GM23248 (cell line): Measurements from ENCODE around the gene TNS3. TPM values are rescaled to one million over a fixed set of nuclear protein-coding genes. Genes with fewer than 3 reads are reported as not detected.

Experiments used
- DNase-seq: peaks from one replicate; pipeline ENCODE4 v3.0.0-alpha.2; 2015
- H2AFZ ChIP-seq: fragments of 200-600 bp; sonication (generic); 2 replicates; pipeline ENCODE4 v1.6.1; 2016; ENCODE audit warnings: antibody characterized with exemption
- H3F3A ChIP-seq: fragments of 200-600 bp; sonication (generic); 2 replicates; pipeline ENCODE4 v1.6.1; 2016; ENCODE audit warnings: mild to moderate bottlenecking, antibody characterized with exemption, mixed run types; ENCODE audit not compliant: insufficient read depth
- H3K27ac ChIP-seq: fragments of 200-600 bp; sonication (generic); 2 replicates; pipeline ENCODE4 v1.5.1; 2016; ENCODE audit warnings: mild to moderate bottlenecking
- H3K27me3 ChIP-seq: fragments of 200-600 bp; sonication (generic); replicated peaks from 2 replicates; pipeline ENCODE4 v1.6.1; 2016; ENCODE audit warnings: mild to moderate bottlenecking; ENCODE audit not compliant: insufficient read depth
- H3K36me3 ChIP-seq: fragments of 200-600 bp; sonication (generic); 2 replicates; pipeline ENCODE4 v1.6.1; 2016; ENCODE audit warnings: low read depth, mild to moderate bottlenecking
- H3K4me1 ChIP-seq: fragments of 200-600 bp; sonication (generic); 2 replicates; pipeline ENCODE4 v1.6.1; 2016; ENCODE audit warnings: mild to moderate bottlenecking; ENCODE audit not compliant: insufficient read depth
- H3K4me2 ChIP-seq: fragments of 200-600 bp; sonication (generic); one replicate; pipeline ENCODE4 v1.6.1; 2016; ENCODE audit warnings: mild to moderate bottlenecking; ENCODE audit not compliant: unreplicated experiment
- H3K4me3 ChIP-seq: fragments of 200-600 bp; sonication (generic); 2 replicates; pipeline ENCODE4 v1.5.1; 2016; ENCODE audit warnings: mild to moderate bottlenecking
- H3K79me2 ChIP-seq: fragments of 200-600 bp; sonication (generic); 2 replicates; pipeline ENCODE4 v1.6.1; 2016; ENCODE audit warnings: mild to moderate bottlenecking; ENCODE audit not compliant: insufficient read depth
- H3K9ac ChIP-seq: fragments of 200-600 bp; sonication (generic); 2 replicates; pipeline ENCODE4 v1.6.1; 2016; ENCODE audit warnings: mild to moderate bottlenecking
- H3K9me2 ChIP-seq: fragments of 200-600 bp; sonication (generic); 2 replicates; pipeline ENCODE4 v1.6.1; 2016; ENCODE audit warnings: mixed run types, mild to moderate bottlenecking, moderate library complexity; ENCODE audit not compliant: insufficient read depth
- H3K9me3 ChIP-seq: fragments of 200-600 bp; sonication (generic); one replicate; pipeline ENCODE4 v1.6.1; 2017; ENCODE audit warnings: low read depth
- H4K20me1 ChIP-seq: fragments of 200-600 bp; sonication (generic); 2 replicates; pipeline ENCODE4 v1.6.0; 2016; ENCODE audit not compliant: insufficient read depth
- EZH2 ChIP-seq: fragments of 200-600 bp; sonication (generic); IDR thresholded peaks from 2 replicates; pipeline ENCODE4 v1.6.1; 2018; ENCODE audit warnings: antibody characterized with exemption, mild to moderate bottlenecking; ENCODE audit not compliant: insufficient read depth, poor library complexity, severe bottlenecking
- EZH2phosphoT487 ChIP-seq: fragments of 200-600 bp; sonication (generic); IDR thresholded peaks from 2 replicates; pipeline ENCODE4 v1.6.1; 2018; ENCODE audit warnings: antibody characterized with exemption, moderate library complexity, mild to moderate bottlenecking, low read depth; ENCODE audit not compliant: insufficient read depth
- WGBS, 2 experiments: methylation state at CpG; one replicate each; pipeline ENCODE4 v1.1.6; 2015 to 2017; ENCODE audit warnings: low lambda C conversion rate in 2 of 2, low coverage in 1 of 2; ENCODE audit errors: missing lambda C conversion rate in 2 of 2; 5-methylcytosine and 5-hydroxymethylcytosine counted together
- in situ Hi-C: fragments of 300-500 bp; cut with MboI; formaldehyde crosslinking; loops from 2 replicates; pipeline ENCODE4 v1.15.0; 2020
- polyA plus RNA-seq: library from polyadenylated mRNA; unstranded; fragments of >200 nt; fragmentation: Nextera tagmentation; extraction: Ambion mirVana; gene quantifications from 2 replicates; pipeline ENCODE4 v1.2.1, GENCODE V29; 2016
- total RNA-seq: library from RNA; depleted of rRNA; stranded (reverse); fragments of >200 nt; shearing (Covaris generic); gene quantifications from 2 replicates; pipeline ENCODE4 v1.2.3, GENCODE V29; 2014

The TNS3 gene
- total and polyA plus RNA-seq, 2 experiments from 2014 or later = 18.6 to 47.0 TPM

GRCh38 chr7:47535035-47535703, 46.7 kb downstream of the TNS3 start:
- Histone ChIP-seq H4K20me1 (no peaks in the 10 kb centered on the region), H3K9me2 (no peaks in the 10 kb centered on the region), H3K9ac (peak overlapping the region; percentile 82), H3K9me3 (no peaks in the 10 kb centered on the region), H3K27me3 (no peaks in the 10 kb centered on the region), H3K36me3 (no peaks in the 10 kb centered on the region), H3K27ac (peak overlapping the region; percentile 24; the same call in 1 of the 2 replicates), H3F3A (peaks cover 13% of the 10 kb centered on the region), H3K79me2 (peaks cover 57% of the 10 kb centered on the region), H3K4me1 (peaks cover 26% of the 10 kb centered on the region), H3K4me3 (peak overlapping the region; percentile 67; the same call in 1 of the 2 replicates), H3K4me2 (peak overlapping the region; percentile 92), H2AFZ (no peak overlapping the region)
- 70 to 75% methylated on average over 5 of the region's 5 CpGs for WGBS, 2 experiments
- in situ Hi-C loops = no loop called here
- TF ChIP-seq EZH2 = no peak
- no peak for TF ChIP-seq EZH2phosphoT487
- DNase-seq = peak; percentile 34

DNA sequence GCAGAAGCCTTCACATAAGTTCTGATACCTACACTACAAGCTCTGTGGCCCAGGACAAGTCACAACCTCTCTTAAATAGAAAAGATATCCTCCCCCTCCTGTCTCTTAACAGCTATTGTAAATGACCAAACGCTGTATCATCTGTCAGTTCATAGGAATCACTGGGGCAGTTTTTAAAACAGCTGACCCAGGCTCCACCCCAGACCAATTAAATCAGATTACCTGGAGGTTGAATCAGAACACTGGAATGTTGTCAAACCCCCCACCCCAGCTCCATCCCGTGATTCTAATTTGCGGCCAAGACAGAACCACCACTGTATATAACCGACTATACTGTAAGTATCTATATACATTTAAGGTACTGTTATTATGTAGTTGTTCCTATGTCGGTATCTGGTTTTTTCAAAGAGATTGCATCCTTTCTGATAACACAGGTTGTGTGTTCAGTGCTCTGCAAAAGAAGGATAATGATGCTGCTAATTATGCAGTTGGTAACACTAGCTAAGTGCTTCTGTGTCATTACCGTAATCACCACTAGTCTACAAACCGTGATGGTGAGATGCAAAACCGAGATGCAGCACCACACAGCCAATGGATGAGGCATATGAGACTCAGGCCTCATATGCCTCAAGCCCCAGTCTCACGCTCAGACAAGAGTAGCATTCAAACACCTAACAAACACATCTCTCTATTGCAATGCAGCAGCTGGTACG, 47.4 kb downstream of the TNS3 start:
- peak; percentile 47 for DNase-seq
- H3K4me2 ChIP-seq = no peak overlapping the region
- no peaks in the 10 kb centered on the region for H3K9me3 ChIP-seq
- WGBS, 2 experiments = 70 to 78% methylated on average over 10 of the region's 10 CpGs
- H4K20me1 ChIP-seq = no peaks in the 10 kb centered on the region
- no peaks in the 10 kb centered on the region for H3K27me3 ChIP-seq
- H3K27ac ChIP-seq = no peak overlapping the region
- no peak overlapping the region for H3K9ac ChIP-seq
- no peaks in the 10 kb centered on the region for H3K9me2 ChIP-seq
- no peak overlapping the region for H2AFZ ChIP-seq
- H3K4me1 ChIP-seq = peaks cover 19% of the 10 kb centered on the region
- H3K79me2 ChIP-seq = peaks cover 64% of the 10 kb centered on the region
- in situ Hi-C loops = no loop called here
- TF ChIP-seq EZH2 = no peak
- TF ChIP-seq EZH2phosphoT487 = no peak
- H3K4me3 ChIP-seq = no peak overlapping the region
- peaks cover 13% of the 10 kb centered on the region; the same call in 1 of the 2 replicates for H3F3A ChIP-seq
- 0 out of 2 replicates have a peak, but pooled peaks cover 3% of the 10 kb centered on the region for H3K36me3 ChIP-seq

DNA sequence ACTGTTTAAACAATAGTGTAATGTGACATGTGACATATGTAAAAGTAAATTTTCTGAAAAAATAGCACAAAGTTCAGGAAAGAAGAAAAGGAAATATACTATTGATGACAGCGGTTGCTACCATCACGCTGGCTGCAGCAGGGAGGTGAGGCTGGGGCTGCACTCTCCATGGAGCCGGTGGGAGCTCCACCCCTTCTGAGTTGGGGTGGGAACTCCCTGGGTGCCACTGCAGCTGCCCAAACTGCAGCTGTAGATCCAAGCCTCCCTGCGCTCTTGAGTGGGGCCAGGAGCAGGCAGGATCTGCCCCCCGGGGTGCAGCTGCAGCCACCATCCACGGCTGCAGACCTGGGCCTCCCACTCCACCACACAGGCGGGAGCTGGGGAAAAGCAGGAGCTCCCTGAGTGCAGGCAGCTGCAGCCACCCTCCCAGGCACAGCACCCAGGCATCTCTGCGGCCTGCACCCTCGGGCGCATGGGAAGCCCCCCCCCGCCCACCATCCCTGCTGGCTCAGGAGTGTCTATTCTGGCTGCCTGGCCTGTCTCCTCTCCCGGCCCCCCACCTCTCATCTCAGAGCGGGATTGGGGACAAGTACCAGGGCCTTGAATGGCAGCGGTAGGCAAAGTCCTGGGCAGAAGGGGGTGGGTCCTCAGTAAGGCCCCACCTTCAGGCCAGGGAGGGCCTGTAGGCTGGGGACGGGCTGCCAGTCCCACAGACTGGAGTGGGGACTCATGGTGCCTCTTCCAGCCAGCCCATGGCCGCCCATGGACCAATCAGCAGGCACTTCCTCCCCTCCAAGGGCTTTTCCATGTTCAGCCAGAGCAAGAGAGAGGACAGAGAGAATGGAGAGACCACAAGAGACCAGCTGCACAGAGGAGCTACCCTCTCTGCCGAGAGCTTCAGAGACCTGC, 50.1 kb downstream of the TNS3 start:
- peaks cover 62% of the 10 kb centered on the region for H3K79me2 ChIP-seq
- H3K4me2 ChIP-seq = no peak overlapping the region
- H3K27me3 ChIP-seq = no peaks in the 10 kb centered on the region
- no peaks in the 10 kb centered on the region for H3K9me2 ChIP-seq
- H3K4me1 ChIP-seq = peaks cover 10% of the 10 kb centered on the region; the same call in 1 of the 2 replicates
- no peaks in the 10 kb centered on the region for H3K9me3 ChIP-seq
- H3F3A ChIP-seq = peaks cover 13% of the 10 kb centered on the region; the same call in 1 of the 2 replicates
- no peak for DNase-seq
- no peak overlapping the region for H3K9ac ChIP-seq
- in situ Hi-C loops = no loop called here
- H3K27ac ChIP-seq = no peak overlapping the region
- peaks cover 11% of the 10 kb centered on the region; the same call in 1 of the 2 replicates for H3K36me3 ChIP-seq
- H4K20me1 ChIP-seq = no peaks in the 10 kb centered on the region
- H3K4me3 ChIP-seq = no peak overlapping the region
- H2AFZ ChIP-seq = no peak overlapping the region
- 92 to 93% methylated on average over 12 to 17 of the region's 17 CpGs for WGBS, 2 experiments
- TF ChIP-seq EZH2phosphoT487 = no peak
- TF ChIP-seq EZH2 = no peak
